ENCODE measurements around the gene PSME3IP1.

The PSME3IP1 gene

GRCh38 chr16:57144027-57144426 lies 41.8 kb downstream of the PSME3IP1 start:
- DNase-seq (ENCODE audit: low spot score): no peak
- no peak for TF ChIP-seq CTCF (IDR thresholded peaks at IDR 0.05)
- no peak overlapping the region for H3K4me3 ChIP-seq
- peak overlapping the region in 1 of 2 donors; percentile 49 for H3K27ac ChIP-seq

GRCh38 chr16:57143149-57143921 lies 42.5 kb downstream of the PSME3IP1 start:
- no peak for DNase-seq (ENCODE audit: low spot score)
- no peak for TF ChIP-seq CTCF (IDR thresholded peaks at IDR 0.05)
- no peak overlapping the region for H3K4me3 ChIP-seq
- peak overlapping the region in 1 of 2 donors; percentile 49 for H3K27ac ChIP-seq

- no peak for TF ChIP-seq CTCF (IDR thresholded peaks at IDR 0.05)
- no peak overlapping the region for H3K4me3 ChIP-seq
- no peak overlapping the region for H3K27ac ChIP-seq
- DNase-seq (ENCODE audit: low spot score): no peak
These were observed 43.8 kb downstream of the PSME3IP1 start for GRCh38 chr16:57141822-57142631.

- Histone ChIP-seq H3K27ac (no peak overlapping the region), H3K4me3 (no peak overlapping the region)
- DNase-seq (ENCODE audit: low spot score): no peak
- no peak for TF ChIP-seq CTCF (IDR thresholded peaks at IDR 0.05)
These were observed 44.7 kb downstream of the PSME3IP1 start for GRCh38 chr16:57140931-57141668.

DNA sequence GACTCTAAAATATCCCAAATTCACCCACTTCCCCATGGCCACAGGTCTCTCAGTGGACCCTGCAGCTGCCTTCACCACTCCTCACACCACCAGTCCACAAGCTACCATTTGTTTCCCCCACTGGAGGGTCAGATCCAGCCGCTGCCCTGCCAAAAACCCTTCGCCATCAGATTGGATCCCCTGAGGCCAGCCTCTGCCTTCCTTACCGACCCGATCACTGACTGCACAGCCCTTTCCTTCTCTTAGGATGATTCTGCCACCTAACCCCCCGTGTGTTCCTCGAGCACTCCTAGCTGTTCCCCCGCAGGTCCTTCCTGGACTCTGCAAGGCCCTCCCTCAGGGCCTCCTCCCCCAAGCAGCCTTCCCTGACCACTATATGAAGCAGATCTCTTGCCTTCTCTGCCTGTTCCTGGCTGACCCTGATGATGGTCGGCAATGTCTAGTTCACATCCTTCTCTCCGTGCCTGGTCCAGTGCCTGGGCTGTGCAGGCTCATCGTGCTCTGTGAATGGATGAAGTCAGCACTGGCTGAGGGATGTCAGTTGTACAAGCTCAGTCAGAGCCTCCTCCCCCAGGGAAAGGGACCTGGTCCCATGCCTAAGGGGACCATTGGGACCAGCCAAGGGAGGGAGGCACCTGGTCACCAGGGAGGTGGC lies 47.4 kb downstream of the PSME3IP1 start:
- DNase-seq (ENCODE audit: low spot score): no peak
- no peak for TF ChIP-seq CTCF (IDR thresholded peaks at IDR 0.05)
- H3K27ac ChIP-seq: no peak overlapping the region
- no peak overlapping the region for H3K4me3 ChIP-seq

DNA sequence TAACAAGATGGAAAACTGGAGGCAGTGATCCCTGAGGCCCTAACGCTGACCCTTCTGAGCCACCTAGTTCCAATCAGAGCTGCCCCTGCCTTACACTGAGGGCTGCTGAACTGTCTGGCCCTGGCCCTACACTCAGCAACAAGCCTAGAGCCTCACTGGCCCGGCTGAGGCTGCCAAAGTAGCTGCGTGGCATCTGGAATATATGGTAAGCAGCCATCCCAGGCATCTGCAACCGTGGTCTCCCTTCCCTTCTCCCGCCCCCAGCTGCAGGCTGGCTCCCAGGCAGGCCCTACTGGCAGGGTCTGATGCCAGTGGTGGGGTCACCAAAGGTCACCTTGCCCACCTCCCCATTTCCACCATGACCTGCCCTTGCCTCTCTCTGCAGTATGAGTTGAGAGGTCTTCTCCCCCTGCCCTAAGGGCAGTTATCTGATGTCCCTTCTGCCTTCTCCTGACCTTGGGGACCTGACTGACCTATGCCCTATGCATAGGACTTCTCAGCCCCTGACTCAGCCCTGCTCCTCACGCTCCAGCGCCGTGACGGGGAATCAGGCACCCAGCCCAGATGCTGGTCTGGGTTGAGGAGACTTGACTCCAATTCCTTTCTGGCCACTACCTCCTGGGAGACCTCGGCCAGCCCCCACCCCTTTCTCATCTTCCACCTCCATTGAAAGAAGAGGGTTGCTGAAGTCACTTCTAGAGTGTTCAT lies 48.1 kb downstream of the PSME3IP1 start:
- Histone ChIP-seq H3K4me3 (no peak overlapping the region), H3K27ac (no peak overlapping the region)
- no peak for TF ChIP-seq CTCF (IDR thresholded peaks at IDR 0.05)
- no peak for DNase-seq (ENCODE audit: low spot score)

Data from coronary artery (tissue), 2 donors.